Gastrocnemius medialis (tissue), 4 donors: ENCODE data around the gene STX1A. TPM values are rescaled to one million over a fixed set of nuclear protein-coding genes. Genes with fewer than 3 reads are reported as not detected.

Experiments used
- ATAC-seq, 2 donors: fragments of 150-250 bp; one replicate each; pipeline ENCODE4 v1.9.1; 2016
- DNase-seq, 2 donors: peaks; one replicate each; pipeline ENCODE4 v3.0.0-alpha.2; 2019
- H3K27ac ChIP-seq, 4 donors: fragments of 200-600 bp; sonication (generic); 1 replicate in 1 of 4; 2 replicates in 3 of 4; pipeline ENCODE4 v1.5.1; 2016 to 2018; ENCODE audit warnings: mild to moderate bottlenecking in 2 of 4, moderate library complexity in 1 of 4
- H3K27me3 ChIP-seq, 3 donors: fragments of 200-600 bp; sonication (generic) in 2 of 3; 1 replicate in 1 of 3; 2 replicates in 2 of 3; pipeline versions ENCODE4 v1.5.1 to v1.6.0; 2016 to 2019; ENCODE audit warnings: mild to moderate bottlenecking in 1 of 3, moderate library complexity in 1 of 3
- H3K36me3 ChIP-seq, 2 donors: fragments of 200-600 bp; sonication (generic) in 1 of 2; one replicate each; pipeline ENCODE4 v1.5.1; 2017 to 2018
- H3K4me1 ChIP-seq, 2 donors: fragments of 200-600 bp; sonication (generic) in 1 of 2; one replicate each; pipeline ENCODE4 v1.5.1; 2016 to 2017; ENCODE audit warnings: mild to moderate bottlenecking in 2 of 2
- H3K4me3 ChIP-seq, 4 donors: fragments of 200-600 bp; sonication (generic) in 3 of 4; 1 replicate in 1 of 4; 2 replicates in 3 of 4; pipeline ENCODE4 v1.5.1; 2016 to 2019; ENCODE audit warnings: mild to moderate bottlenecking in 2 of 4
- H3K9me3 ChIP-seq, 3 donors: fragments of 200-600 bp; sonication (generic) in 2 of 3; 1 replicate in 1 of 3; 2 replicates in 2 of 3; pipeline ENCODE4 v1.5.1; 2016 to 2019
- CTCF ChIP-seq, 5 experiments: fragments of 450-650 bp in 3 of 5; fragments of 200-600 bp in 2 of 5; sonication (generic) in 2 of 5; IDR thresholded peaks in 4 of 5; conservative IDR thresholded peaks in 1 of 5; 1 replicate in 4 of 5; 2 replicates in 1 of 5; pipeline ENCODE4 v1.5.1; 2016 to 2019; ENCODE audit warnings: antibody characterized with exemption in 5 of 5, mild to moderate bottlenecking in 3 of 5, moderate library complexity in 3 of 5
- POLR2A ChIP-seq, 2 donors: fragments of 450-650 bp; IDR thresholded peaks; one replicate each; pipeline ENCODE4 v1.6.1; 2017; ENCODE audit warnings: antibody characterized with exemption in 2 of 2, mild to moderate bottlenecking in 2 of 2, moderate library complexity in 2 of 2
- in situ Hi-C, 4 donors: fragments of 200-750 bp; cut with MboI; loops; one replicate each; pipeline versions ENCODE4 v1.15.0 to v1.8.0; 2017; ENCODE audit warnings: low sequenced_read_pairs in 4 of 4
- intact Hi-C: fragments of 100-400 bp; cut with DNase I; formaldehyde crosslinking; loops from one replicate; pipeline ENCODE4 v1.15.1; 2023; ENCODE audit warnings: low total_unique reads
- total RNA-seq, 4 donors: library from RNA; depleted of rRNA; stranded (reverse); fragments of >200 nt; gene quantifications; one replicate each; pipeline versions ENCODE4 v1.1.0 to v1.2.3, GENCODE V29; 2016

STX1A gene
- total RNA-seq = 1 to 10 TPM in 3 of 4 donors, under 1 TPM in 1; 0.83 to 8.1 (median 3.2) TPM

GRCh38 chr7:73718905-73719805 lies at the start of gene STX1A:
TSS of gene STX1A (minus strand) at chr7:73719669. CDS start at chr7:73719631, 38 bp downstream.
- Histone ChIP-seq H3K36me3 (no peaks in the 10 kb centered on the region), H3K27me3 (no peaks in the 10 kb centered on the region), H3K27ac (peak within 1 kb of the TSS; percentile 43 to 78 (median 60)), H3K4me1 (peaks cover 10 to 28% of the 10 kb centered on the region in 2 donors), H3K4me3 (peak within 1 kb of the TSS; percentile 65 to 95 (median 81)), H3K9me3 (no peaks in the 10 kb centered on the region)
- peak; percentile 51 to 72 for TF ChIP-seq POLR2A (IDR thresholded peaks at IDR 0.05)
- TF ChIP-seq CTCF (IDR thresholded peaks at IDR 0.05 in 4 of 5, conservative IDR thresholded peaks at IDR 0.05 in 1 of 5) = no peak
- peak; percentile 76 to 83 for ATAC-seq
- in situ Hi-C loops (loop anchor here in 1 of 4 donors (10.0 kb wide), 1 partner anchor 104 kb away; no protein-coding TSS in a partner anchor), intact Hi-C loops (loop anchor here (1.0 to 5.0 kb wide), 2 partner anchors 19 to 37 kb away; partner anchors contain the start of genes ABHD11, BUD23 and DNAJC30)
- DNase-seq = peak; percentile 36 to 62

GRCh38 chr7:73768641-73769480 lies 49.4 kb upstream of the STX1A start:
- intact Hi-C loops = no loop called here
- peaks cover 0 to 5% of the 10 kb centered on the region in 2 donors for H3K4me1 ChIP-seq
- in situ Hi-C loops = no loop called here
- H3K4me3 ChIP-seq = no peak overlapping the region
- DNase-seq = no peak
- TF ChIP-seq CTCF (IDR thresholded peaks at IDR 0.05 in 4 of 5, conservative IDR thresholded peaks at IDR 0.05 in 1 of 5) (no peak), POLR2A (IDR thresholded peaks at IDR 0.05) (no peak)
- no peak for ATAC-seq
- no peak overlapping the region for H3K27ac ChIP-seq
- no peaks in the 10 kb centered on the region for H3K9me3 ChIP-seq
- H3K27me3 ChIP-seq = peaks cover 31 to 58% (median 51%) of the 10 kb centered on the region in 3 donors
- H3K36me3 ChIP-seq = no peaks in the 10 kb centered on the region

- H3K27me3 ChIP-seq = peaks cover 28 to 42% (median 40%) of the 10 kb centered on the region in 3 donors
- H3K4me1 ChIP-seq = peaks cover 0 to 5% of the 10 kb centered on the region in 2 donors
- no peak overlapping the region for H3K27ac ChIP-seq
- intact Hi-C loops = no loop called here
- ATAC-seq (no peak), DNase-seq (no peak)
- no peaks in the 10 kb centered on the region for H3K36me3 ChIP-seq
- no peak overlapping the region for H3K4me3 ChIP-seq
- TF ChIP-seq POLR2A (IDR thresholded peaks at IDR 0.05) (no peak), CTCF (IDR thresholded peaks at IDR 0.05 in 4 of 5, conservative IDR thresholded peaks at IDR 0.05 in 1 of 5) (no peak)
- in situ Hi-C loops = no loop called here
- no peaks in the 10 kb centered on the region for H3K9me3 ChIP-seq
Observed at GRCh38 chr7:73766556-73767229, 47.2 kb upstream of the STX1A start.

- no peaks in the 10 kb centered on the region for H3K9me3 ChIP-seq
- TF ChIP-seq CTCF (IDR thresholded peaks at IDR 0.05 in 4 of 5, conservative IDR thresholded peaks at IDR 0.05 in 1 of 5) = no peak
- TF ChIP-seq POLR2A (IDR thresholded peaks at IDR 0.05) = no peak
- intact Hi-C loops (no loop called here), in situ Hi-C loops (no loop called here)
- H3K27ac ChIP-seq = no peak overlapping the region
- no peak for DNase-seq
- H3K27me3 ChIP-seq = peaks cover 0 to 3% (median 2%) of the 10 kb centered on the region in 3 donors
- H3K4me3 ChIP-seq = no peak overlapping the region
- no peaks in the 10 kb centered on the region for H3K36me3 ChIP-seq
- H3K4me1 ChIP-seq = no peaks in the 10 kb centered on the region
- no peak for ATAC-seq
Observed at GRCh38 chr7:73762659-73762999, 43.2 kb upstream of the STX1A start.
